ENCODE results near the gene RASGRF2. TPM values are rescaled to one million over a fixed set of nuclear protein-coding genes. Genes with fewer than 3 reads are reported as not detected.

The RASGRF2 gene
- total and polyA plus RNA-seq, 2 of the 8 experiments (the other 6 are each of a cell fraction or from before 2014, with no cell fraction given), result 2.6 to 29.5 TPM

DNA sequence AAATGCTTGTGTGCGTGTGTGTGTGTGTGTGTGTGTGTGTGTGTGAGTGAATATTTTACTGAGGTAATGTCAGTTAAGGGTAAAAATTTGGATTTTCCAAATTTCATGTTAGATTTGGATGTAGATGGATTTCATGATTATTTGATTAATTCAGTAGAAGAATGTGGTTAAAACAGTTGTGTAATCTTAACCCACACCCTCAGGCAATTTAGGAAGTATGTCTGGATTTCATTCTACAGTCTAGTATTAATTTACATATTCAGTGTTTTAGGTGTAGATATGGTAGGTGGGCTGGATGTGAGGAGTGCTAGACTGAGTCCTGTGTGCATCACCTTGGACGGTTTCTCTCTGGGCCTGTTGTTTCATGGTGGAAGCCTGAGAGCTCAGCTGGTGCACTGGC, 173.9 kb downstream of the RASGRF2 start (continued):
- no peak for TF ChIP-seq CHD7 (IDR thresholded peaks at IDR 0.05; ENCODE audit: insufficient replicate concordance, low read length)
- no peak for TF ChIP-seq RAD21 (IDR thresholded peaks at IDR 0.05 in 1 of 2, conservative IDR thresholded peaks at IDR 0.05 in 1 of 2; ENCODE audit: low read depth in 2 of 2, low read length in 2 of 2)
- TF ChIP-seq MAFK (IDR thresholded peaks at IDR 0.05; ENCODE audit: low read depth, low read length), result no peak
- TF ChIP-seq CTBP2 (IDR thresholded peaks at IDR 0.05; ENCODE audit: borderline replicate concordance, insufficient read depth, insufficient read length, low read length), result no peak
- no peak for TF ChIP-seq RBBP5 (IDR thresholded peaks at IDR 0.05; ENCODE audit: borderline replicate concordance, low read depth, low read length)
- no peak for TF ChIP-seq USF2 (IDR thresholded peaks at IDR 0.05; ENCODE audit: low read length)

Data from H1 (cell line).